Panc1 (cell line): ENCODE data around the gene ITSN2. TPM values are rescaled to one million over a fixed set of nuclear protein-coding genes. Genes with fewer than 3 reads are reported as not detected.

Experiments used
- ATAC-seq: fragments of 200-7000 bp; cut with Tn5 transposase; 2 replicates; pipeline ENCODE4 v1.9.1; 2020; ENCODE audit warnings: mild to moderate bottlenecking, moderate library complexity
- BruUV-seq: library from RNA; stranded (reverse); fragments of 400-500 nt; replicated peaks from 2 replicates; lab custom pipeline; 2021; lab: Mats Ljungman, UMichigan
- CTCF ChIA-PET: fragments of 300-600 bp; sonication (Branson Sonifier 250); formaldehyde crosslinking; loops from one replicate; lab custom pipeline; 2022; ENCODE audit warnings: antibody characterized with exemption; lab: Charles Lee
- POLR2A ChIA-PET: fragments of 300-600 bp; sonication (Branson Sonifier 250); formaldehyde crosslinking; loops from one replicate; lab custom pipeline; 2022; ENCODE audit warnings: antibody characterized with exemption; lab: Charles Lee
- DNase-seq: peaks from one replicate; pipeline ENCODE4 v3.0.0-alpha.2; 2010; ENCODE audit warnings: low read depth, low spot score
- H3K27ac ChIP-seq: 2 replicates; pipeline ENCODE4 v1.5.1; 2011; ENCODE audit warnings: mild to moderate bottlenecking, low read length, inconsistent platforms
- H3K27me3 ChIP-seq: fragments of 200-500 bp; sonication (Bioruptor generic); 2 replicates; pipeline ENCODE4 v1.6.0; 2014; ENCODE audit warnings: low read length, inconsistent platforms; ENCODE audit not compliant: control insufficient read depth, insufficient read depth
- H3K36me3 ChIP-seq: fragments of 200-500 bp; sonication (Bioruptor generic); 2 replicates; pipeline ENCODE4 v1.5.1; 2014; ENCODE audit warnings: inconsistent platforms, mild to moderate bottlenecking, low read length, moderate library complexity; ENCODE audit not compliant: control insufficient read depth, insufficient read depth
- H3K4me1 ChIP-seq: 2 replicates; pipeline ENCODE4 v1.5.1; 2011; ENCODE audit warnings: inconsistent platforms, mild to moderate bottlenecking, low read length, moderate library complexity; ENCODE audit not compliant: control insufficient read depth, insufficient read depth
- H3K4me3 ChIP-seq, 2 experiments: 2 replicates each; pipeline ENCODE4 v1.5.1; 2011 to 2012; ENCODE audit warnings: low read depth in 2 of 2, low read length in 2 of 2, mild to moderate bottlenecking in 2 of 2, inconsistent platforms in 1 of 2, moderate library complexity in 1 of 2
- H3K9me3 ChIP-seq: fragments of 200-500 bp; sonication (Bioruptor generic); 2 replicates; pipeline ENCODE4 v1.5.1; 2014; ENCODE audit warnings: low read depth, mild to moderate bottlenecking, inconsistent platforms, low read length, moderate library complexity; ENCODE audit not compliant: control insufficient read depth, insufficient read depth
- POLR2AphosphoS5 ChIP-seq: IDR thresholded peaks from 2 replicates; pipeline ENCODE4 v1.6.1; 2012; ENCODE audit warnings: mild to moderate bottlenecking, low read depth, low read length, moderate library complexity
- REST ChIP-seq, 2 experiments: IDR thresholded peaks; 2 replicates each; pipeline ENCODE4 v1.6.1; 2011 to 2012; ENCODE audit warnings: low read depth in 2 of 2, control low read depth in 1 of 2, low read length in 1 of 2, mild to moderate bottlenecking in 1 of 2, moderate library complexity in 1 of 2; ENCODE audit not compliant: insufficient read depth in 1 of 2
- SIN3A ChIP-seq: IDR thresholded peaks from 2 replicates; pipeline ENCODE4 v1.6.1; 2012; ENCODE audit warnings: low read depth, mild to moderate bottlenecking, low read length, moderate library complexity, borderline replicate concordance; ENCODE audit not compliant: insufficient read depth
- TCF7L2 ChIP-seq: IDR thresholded peaks from 2 replicates; pipeline ENCODE4 v1.6.1; 2011; ENCODE audit warnings: mild to moderate bottlenecking, low read depth, low read length, inconsistent platforms
- in situ Hi-C: cut with HindIII; loops from 2 replicates; pipeline ENCODE4 v1.10.0; 2016; ENCODE audit warnings: low sequenced_read_pairs, low pct_unique_long_range_greater_than_20kb
- intact Hi-C: fragments of 100-400 bp; cut with micrococcal nuclease; formaldehyde crosslinking; loops from one replicate; pipeline ENCODE4 v1.10.0; 2022; ENCODE audit not compliant: unreplicated experiment
- total RNA-seq: library from RNA; stranded (reverse); gene quantifications from one replicate; pipeline ENCODE4 v1.2.1, GENCODE V29; 2021; ENCODE audit not compliant: unreplicated experiment
- TF ChIP-seq, protein P1 (sequence below): fragments of 450-650 bp; IDR thresholded peaks from 2 replicates; pipeline ENCODE4 v1.5.1; 2017; ENCODE audit warnings: mild to moderate bottlenecking

Gene ITSN2
- total RNA-seq, 1 experiment from 2014 or later = 57.7 TPM

DNA sequence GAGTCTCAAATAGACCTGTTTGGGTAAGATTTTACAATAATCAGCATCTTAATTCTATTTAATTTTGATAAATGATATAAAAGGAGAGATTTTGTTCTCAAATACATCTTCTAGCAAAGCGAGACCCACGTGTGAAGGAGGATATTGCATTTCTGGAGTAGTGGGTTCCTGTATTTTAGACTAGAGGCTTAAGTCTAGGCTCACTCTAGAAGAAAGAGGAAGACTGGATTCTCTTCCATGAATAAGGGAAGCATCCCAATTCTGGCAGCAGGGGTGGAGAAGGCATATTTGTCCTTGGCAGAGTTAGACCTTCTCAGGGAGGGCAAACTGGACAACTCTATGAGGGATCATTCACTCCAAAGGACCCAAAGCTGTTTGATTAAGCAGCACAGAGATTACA, 196.7 kb downstream of the ITSN2 start:
- TF ChIP-seq POLR2AphosphoS5 (no peak), REST (IDR thresholded peaks at IDR 0.05; ENCODE audit: insufficient read depth in 1 of 2, low read depth in 2 of 2, low read length in 1 of 2) (no peak), TCF7L2 (no peak), SIN3A (no peak)
- TF ChIP-seq, protein P1, sequence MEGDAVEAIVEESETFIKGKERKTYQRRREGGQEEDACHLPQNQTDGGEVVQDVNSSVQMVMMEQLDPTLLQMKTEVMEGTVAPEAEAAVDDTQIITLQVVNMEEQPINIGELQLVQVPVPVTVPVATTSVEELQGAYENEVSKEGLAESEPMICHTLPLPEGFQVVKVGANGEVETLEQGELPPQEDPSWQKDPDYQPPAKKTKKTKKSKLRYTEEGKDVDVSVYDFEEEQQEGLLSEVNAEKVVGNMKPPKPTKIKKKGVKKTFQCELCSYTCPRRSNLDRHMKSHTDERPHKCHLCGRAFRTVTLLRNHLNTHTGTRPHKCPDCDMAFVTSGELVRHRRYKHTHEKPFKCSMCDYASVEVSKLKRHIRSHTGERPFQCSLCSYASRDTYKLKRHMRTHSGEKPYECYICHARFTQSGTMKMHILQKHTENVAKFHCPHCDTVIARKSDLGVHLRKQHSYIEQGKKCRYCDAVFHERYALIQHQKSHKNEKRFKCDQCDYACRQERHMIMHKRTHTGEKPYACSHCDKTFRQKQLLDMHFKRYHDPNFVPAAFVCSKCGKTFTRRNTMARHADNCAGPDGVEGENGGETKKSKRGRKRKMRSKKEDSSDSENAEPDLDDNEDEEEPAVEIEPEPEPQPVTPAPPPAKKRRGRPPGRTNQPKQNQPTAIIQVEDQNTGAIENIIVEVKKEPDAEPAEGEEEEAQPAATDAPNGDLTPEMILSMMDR = no peak
- no TSS peak for BruUV-seq
- Histone ChIP-seq H3K27ac (no peak overlapping the region), H3K27me3 (no peaks in the 10 kb centered on the region), H3K36me3 (no peaks in the 10 kb centered on the region), H3K4me1 (no peaks in the 10 kb centered on the region), H3K9me3 (peaks cover 4% of the 10 kb centered on the region; the same call in 1 of the 2 replicates), H3K4me3 (no peak overlapping the region)
- CTCF ChIA-PET = no interaction called here
- in situ Hi-C loops = no loop called here
- ATAC-seq (no peak), DNase-seq (no peak)
- intact Hi-C loops = loop anchor here (10.0 kb wide), 1 partner anchor 79 kb away; the partner anchor contains the start of gene TP53I3
- POLR2A ChIA-PET = no interaction called here

- intact Hi-C loops = loop anchor here (10.0 kb wide), 1 partner anchor 78 kb away; the partner anchor contains the start of gene TP53I3
- no peak overlapping the region for H3K4me3 ChIP-seq
- POLR2A ChIA-PET = no interaction called here
- no peak overlapping the region for H3K27ac ChIP-seq
- DNase-seq (no peak), ATAC-seq (no peak)
- TF ChIP-seq, protein P1 = no peak
- TF ChIP-seq REST (IDR thresholded peaks at IDR 0.05; ENCODE audit: insufficient read depth in 1 of 2, low read depth in 2 of 2, low read length in 1 of 2) = no peak
- TF ChIP-seq SIN3A = no peak
- TF ChIP-seq TCF7L2 = no peak
- TF ChIP-seq POLR2AphosphoS5 = no peak
- H3K27me3 ChIP-seq = no peaks in the 10 kb centered on the region
- in situ Hi-C loops = no loop called here
- H3K9me3 ChIP-seq = peaks cover 4% of the 10 kb centered on the region; the same call in 1 of the 2 replicates
- CTCF ChIA-PET = no interaction called here
- no TSS peak for BruUV-seq
- H3K36me3 ChIP-seq = no peaks in the 10 kb centered on the region
- H3K4me1 ChIP-seq = no peaks in the 10 kb centered on the region
These were observed 197.2 kb downstream of the ITSN2 start for GRCh38 chr2:24163186-24163585.
